HEK293 (cell line): ENCODE measurements around the gene BCAN.

Source experiments
- CTCF ChIP-seq: fragments of 450-650 bp; formaldehyde crosslinking; IDR thresholded peaks from 2 replicates; pipeline ENCODE4 v1.5.1; 2016; ENCODE audit warnings: missing biosample characterization, missing genetic modification characterization
- MYNN ChIP-seq: fragments of 450-650 bp; formaldehyde crosslinking; IDR thresholded peaks from 2 replicates; pipeline ENCODE4 v1.5.1; 2016; ENCODE audit warnings: missing biosample characterization, missing genetic modification characterization, borderline replicate concordance
- REPIN1 ChIP-seq: fragments of 450-650 bp; formaldehyde crosslinking; IDR thresholded peaks from 2 replicates; pipeline ENCODE4 v1.5.1; 2017; ENCODE audit warnings: missing biosample characterization, missing genetic modification characterization, low read depth
- ZNF211 ChIP-seq: fragments of 450-650 bp; formaldehyde crosslinking; IDR thresholded peaks from 2 replicates; pipeline ENCODE4 v1.5.1; 2016; ENCODE audit warnings: low read depth, missing biosample characterization, missing genetic modification characterization
- ZNF398 ChIP-seq: fragments of 450-650 bp; formaldehyde crosslinking; IDR thresholded peaks from 2 replicates; pipeline ENCODE4 v1.5.1; 2017; ENCODE audit warnings: missing biosample characterization, missing genetic modification characterization
- ZNF501 ChIP-seq: fragments of 450-650 bp; formaldehyde crosslinking; IDR thresholded peaks from 2 replicates; pipeline ENCODE4 v1.5.1; 2016; ENCODE audit warnings: missing biosample characterization, missing genetic modification characterization

- TF ChIP-seq ZNF398 (tag by site-specific recombination) (no peak), ZNF211 (no peak), CTCF (tag by site-specific recombination) (no peak), REPIN1 (tag by site-specific recombination) (no peak), ZNF501 (tag by site-specific recombination) (no peak), MYNN (tag by site-specific recombination) (no peak)
These were observed 29.3 kb upstream of the BCAN start for GRCh38 chr1:156612666-156613065.
